22Rv1 (cell line): ENCODE data around the gene CDRT4.

Source experiments
- CTCF ChIP-seq: fragments of 450-650 bp; IDR thresholded peaks from 2 replicates; pipeline ENCODE4 v1.5.1; 2017; ENCODE audit warnings: mild to moderate bottlenecking
- ZFX ChIP-seq: fragments of 450-650 bp; IDR thresholded peaks from 2 replicates; pipeline ENCODE4 v1.6.1; 2017; ENCODE audit warnings: antibody characterized with exemption, borderline replicate concordance

- TF ChIP-seq ZFX: no peak
- no peak for TF ChIP-seq CTCF
Measured at GRCh38 chr17:15424521-15424920, 42.9 kb downstream of the CDRT4 start.
